NCI-H2171 treated with DMSO at 0.1 percent for 48 hours (cell line): ENCODE measurements around the gene FZD8.
"Not testable (repeated sequence)": the region's sequence is repeated elsewhere in the genome, so short reads cannot be mapped to it uniquely, and the experiment has no call there.

Source experiments
- DNase-seq: peaks from one replicate; lab custom pipeline; 2025; lab: John Stamatoyannopoulos, UW

The FZD8 gene, protein sequence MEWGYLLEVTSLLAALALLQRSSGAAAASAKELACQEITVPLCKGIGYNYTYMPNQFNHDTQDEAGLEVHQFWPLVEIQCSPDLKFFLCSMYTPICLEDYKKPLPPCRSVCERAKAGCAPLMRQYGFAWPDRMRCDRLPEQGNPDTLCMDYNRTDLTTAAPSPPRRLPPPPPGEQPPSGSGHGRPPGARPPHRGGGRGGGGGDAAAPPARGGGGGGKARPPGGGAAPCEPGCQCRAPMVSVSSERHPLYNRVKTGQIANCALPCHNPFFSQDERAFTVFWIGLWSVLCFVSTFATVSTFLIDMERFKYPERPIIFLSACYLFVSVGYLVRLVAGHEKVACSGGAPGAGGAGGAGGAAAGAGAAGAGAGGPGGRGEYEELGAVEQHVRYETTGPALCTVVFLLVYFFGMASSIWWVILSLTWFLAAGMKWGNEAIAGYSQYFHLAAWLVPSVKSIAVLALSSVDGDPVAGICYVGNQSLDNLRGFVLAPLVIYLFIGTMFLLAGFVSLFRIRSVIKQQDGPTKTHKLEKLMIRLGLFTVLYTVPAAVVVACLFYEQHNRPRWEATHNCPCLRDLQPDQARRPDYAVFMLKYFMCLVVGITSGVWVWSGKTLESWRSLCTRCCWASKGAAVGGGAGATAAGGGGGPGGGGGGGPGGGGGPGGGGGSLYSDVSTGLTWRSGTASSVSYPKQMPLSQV

DNA sequence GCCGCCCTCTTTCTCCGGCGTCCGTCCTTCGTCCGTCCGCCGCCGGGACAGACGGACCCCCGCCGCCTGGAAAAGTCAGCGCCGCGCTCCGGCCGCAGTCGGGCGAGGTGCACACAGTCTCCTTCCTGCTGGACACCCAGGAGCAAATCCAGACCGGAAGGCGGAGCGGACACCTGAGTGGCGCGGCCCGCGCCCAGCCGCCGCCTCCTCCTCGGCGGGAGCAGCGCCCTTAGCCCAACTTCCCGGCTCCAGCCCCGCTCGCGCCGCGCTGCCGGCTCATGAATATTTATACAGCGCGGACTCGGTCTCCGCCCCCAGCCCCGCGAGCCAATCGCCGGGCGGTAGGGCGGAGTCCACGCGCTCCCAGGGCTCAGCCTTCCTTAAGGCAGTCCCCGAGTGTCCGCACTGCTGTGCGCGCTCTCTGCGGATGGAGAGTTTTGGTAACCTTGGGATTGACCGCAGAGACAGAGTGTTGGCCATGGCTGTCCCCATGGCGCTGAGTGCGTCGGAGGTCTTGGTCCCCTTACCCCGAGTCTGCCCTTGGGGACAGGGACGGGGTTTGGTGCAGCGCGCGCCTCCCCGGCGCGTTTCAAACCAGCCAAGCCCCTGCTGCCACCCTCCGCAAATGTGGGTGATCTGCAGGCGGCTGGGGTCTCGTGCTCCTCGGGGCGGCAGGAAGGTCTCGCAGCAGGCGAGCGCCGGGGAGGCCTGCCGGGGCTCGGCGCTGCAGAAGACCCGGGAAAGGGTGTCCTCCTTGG, at the start of gene FZD8:
FZD8 (minus strand) TSS at position 262 of the 758 bp plus-strand sequence. CDS start 867 bp downstream, outside the sequence.
- peak; percentile 82 for DNase-seq

DNA sequence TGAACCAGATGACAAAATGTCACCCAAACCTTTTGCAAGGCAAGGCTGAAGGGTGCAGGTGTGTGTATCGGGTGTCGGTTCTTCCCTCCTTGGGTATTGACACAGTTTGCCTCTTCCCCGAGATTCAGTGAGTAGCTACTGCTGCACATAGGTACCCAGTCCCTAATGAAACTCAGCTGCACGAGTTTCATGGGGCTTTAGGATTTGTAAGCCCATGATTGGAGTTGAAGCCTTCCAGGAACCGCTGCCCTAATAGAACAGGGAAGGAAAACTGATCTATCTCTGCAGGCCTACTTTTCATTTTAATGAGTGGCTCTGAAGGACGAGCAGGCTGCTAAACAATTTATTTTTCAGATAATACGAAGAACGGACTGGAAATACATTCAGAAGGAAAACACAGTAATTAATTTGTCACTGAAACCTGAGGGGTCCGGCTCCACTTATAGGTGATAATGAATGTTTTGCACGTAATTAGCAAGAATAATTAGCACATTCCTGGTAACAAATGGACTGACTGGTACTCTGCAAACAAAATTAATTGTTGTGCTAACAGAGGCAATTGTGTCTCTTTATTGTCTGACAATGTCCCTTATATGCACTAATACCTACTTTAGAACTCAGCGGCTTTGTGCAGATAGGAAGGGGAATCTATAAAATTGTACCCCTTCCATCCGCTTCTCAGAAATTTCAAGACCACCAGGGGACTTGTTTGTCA, 49.6 kb upstream of the FZD8 start:
- DNase-seq: no peak

DNA sequence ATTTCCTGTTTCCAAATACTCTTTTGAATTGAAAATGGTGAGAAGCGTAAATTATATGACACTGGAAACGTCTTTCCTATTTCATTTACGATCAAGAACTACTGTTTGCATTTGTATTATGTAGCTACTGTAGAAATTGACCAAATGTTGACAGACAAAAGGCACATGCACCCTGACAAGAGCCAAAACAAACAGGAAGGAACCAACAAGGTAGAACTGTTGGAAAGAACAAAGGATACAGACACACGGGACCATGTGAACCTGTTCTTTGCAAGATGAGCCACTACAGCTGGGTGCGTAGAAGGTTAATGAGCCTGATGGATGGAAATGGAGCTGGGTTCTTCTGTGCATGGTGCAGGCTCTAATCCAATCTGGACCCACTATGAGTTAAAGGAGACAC, 48.4 kb upstream of the FZD8 start:
- DNase-seq: no peak

DNA sequence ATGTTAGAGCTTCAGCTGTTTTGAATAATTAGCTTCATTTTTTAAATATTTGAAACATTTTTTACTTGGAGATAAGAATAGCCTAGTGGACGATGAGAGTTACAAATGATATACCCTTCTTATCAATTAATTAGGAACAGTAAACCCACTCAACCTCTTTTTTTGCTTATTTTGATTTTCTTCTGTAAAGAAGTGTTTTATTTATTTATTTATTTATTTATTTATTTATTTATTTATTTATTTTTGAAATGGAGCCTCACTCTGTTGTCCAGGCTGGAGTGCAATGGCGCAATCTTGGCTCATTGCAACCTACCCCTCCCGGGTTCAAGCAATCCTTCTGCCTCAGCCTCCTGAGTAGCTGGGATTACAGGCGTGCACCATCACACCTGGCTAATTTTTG, 43.8 kb upstream of the FZD8 start:
- not testable (repeated sequence) for DNase-seq

DNA sequence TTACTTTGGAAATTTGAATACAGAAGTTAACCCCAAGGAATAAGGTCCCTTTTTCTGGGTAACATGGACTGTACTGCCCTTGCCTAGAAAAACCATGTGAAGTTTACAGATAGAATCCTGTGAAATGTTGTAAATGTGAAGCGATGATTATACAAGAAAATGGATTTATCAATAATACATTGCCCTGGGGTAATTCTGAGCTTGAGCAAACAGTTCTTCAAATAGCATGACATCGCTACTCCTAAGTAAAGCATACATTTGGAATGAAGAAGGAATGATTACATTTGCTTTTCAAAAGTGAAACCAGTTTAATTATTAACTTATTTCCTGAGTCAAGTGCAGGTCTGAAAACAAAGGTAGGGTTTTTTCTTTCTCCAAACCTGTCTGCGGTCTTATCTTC, 43.3 kb upstream of the FZD8 start:
- no peak for DNase-seq

DNA sequence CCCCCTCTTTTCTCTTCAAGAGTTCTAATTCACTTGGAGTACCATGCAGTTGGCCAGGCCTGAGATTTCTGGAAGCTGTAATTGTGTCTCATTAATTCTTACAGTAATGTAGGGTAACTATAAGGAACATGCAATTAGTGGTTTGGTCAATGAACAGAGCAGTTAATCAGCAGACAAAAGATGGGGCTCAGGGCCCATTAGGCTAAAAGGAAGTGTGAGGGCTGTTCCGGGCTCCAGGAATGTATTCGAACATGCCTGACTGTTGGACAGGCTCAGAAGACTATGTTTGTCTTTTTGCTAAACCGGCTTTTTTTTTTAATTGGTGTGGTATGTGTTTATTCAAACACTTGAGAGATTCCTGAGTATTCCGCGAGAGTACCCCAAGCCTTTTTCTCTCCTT, 42.5 kb upstream of the FZD8 start:
- DNase-seq: no peak

DNA sequence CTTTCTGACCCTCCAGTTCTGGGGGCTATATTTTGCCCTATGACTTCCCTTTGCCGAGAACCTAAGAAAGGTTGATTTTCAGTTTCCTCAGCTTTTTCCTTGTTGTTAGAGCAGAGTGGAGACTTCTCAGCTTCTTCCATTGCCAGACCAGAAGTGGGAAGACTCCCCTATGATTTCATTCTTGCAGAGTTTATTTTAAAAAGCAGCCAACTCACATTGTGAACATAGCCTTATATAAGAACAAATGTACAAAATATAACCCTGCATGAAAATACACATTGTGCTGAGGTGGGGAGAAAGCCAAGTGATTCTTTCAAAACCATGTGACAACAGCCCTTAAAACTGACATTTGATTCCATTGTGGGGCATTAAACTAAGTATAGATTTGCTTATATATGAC, 33.8 kb upstream of the FZD8 start:
- DNase-seq: no peak

DNA sequence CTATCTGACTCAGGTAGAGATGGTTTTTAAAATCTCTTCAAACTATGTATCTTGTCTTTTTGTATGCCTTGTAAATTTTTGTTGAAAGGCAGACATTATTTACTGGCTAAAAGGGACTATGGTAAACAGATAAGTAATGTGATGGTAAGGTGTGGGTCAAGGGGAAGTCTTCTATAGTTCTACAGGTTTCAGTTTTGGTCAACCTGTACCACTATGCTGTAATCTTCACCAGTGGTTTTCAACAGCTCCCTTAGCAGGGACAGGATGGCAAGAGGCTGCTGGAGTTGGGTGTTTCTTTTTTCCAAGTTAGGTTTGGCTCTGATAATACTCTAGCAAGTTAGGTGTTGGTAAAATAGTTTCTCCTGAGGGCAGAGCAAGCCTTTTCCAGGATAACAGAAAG, 32.7 kb upstream of the FZD8 start:
- DNase-seq: no peak

DNA sequence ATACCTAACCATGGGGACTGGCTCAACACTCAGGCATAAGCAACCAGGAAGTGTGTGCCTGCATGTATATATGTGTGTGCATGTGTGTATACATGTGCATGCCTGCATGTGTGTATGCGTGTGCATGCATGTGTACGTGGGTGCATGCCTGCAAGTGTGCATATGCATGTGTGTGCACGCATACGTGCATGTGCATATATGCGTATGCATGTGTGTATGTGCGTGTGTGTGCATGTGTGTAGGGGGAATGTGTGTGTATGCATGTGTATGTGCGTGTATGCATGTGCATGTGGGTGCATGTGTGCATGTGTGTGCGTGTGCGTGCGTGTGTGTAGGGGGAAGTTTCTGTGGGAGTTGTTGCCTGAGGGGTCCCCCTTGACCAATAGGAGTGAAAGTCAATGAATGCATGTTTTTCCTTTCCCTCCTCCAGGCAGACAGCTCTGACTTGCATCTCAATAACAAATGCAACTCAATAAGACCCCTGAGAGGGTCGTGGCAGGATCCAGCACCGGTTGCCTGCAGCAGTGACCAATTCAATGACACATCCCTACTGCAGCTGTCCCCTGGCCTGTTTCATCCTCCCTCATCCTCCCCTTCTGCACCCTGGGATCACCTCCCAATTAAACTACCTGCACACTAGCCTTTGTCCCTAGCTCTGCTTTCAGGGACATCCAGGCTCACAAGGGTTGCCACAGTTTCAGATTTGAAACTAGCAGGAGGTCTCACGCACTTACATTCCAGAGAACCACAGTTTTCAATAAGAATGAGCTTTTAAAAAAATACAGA, 27.0 kb upstream of the FZD8 start:
- no peak for DNase-seq

DNA sequence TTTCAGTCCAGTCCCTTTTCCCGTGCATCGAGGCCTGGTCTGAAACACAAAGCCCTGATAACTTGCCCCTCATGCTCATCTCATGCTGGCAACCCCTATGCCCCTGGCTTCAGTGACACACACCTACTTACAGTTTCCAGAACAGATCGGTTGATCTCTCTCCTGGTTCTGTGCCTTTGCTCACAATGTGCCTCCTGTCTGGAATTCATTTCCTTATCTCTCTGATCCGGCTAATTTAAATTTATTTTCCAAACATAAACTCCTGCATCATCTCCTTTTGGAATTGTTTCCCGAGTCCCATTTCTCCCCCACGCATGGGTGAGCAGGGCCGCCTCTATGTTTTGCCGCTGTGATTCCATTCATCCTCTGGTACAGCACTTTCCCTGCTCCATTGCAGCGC, 25.9 kb upstream of the FZD8 start:
- no peak for DNase-seq

DNA sequence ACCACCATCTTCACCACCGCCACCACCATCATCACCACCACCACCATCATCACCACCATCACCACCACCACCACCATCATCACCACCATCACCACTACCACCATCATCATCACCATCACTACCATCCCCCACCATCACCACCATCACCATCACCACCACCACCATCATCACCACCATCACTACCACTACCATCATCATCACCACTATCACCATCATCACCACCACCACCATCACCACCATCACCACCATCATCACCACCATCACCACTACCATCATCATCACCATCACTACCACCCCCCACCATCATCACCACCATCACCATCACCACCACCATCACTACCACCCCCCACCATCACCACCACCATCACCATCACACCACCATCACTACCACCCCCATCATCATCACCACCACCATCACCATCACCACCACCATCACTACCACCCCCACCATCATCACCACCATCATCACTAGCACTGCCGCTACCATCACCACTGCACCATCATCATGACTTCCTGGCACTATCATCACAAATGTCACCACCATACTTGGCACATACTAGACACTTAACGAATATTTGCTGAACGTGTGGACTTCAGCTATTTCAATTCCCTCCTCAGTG, 25.3 kb upstream of the FZD8 start:
- DNase-seq: no peak

DNA sequence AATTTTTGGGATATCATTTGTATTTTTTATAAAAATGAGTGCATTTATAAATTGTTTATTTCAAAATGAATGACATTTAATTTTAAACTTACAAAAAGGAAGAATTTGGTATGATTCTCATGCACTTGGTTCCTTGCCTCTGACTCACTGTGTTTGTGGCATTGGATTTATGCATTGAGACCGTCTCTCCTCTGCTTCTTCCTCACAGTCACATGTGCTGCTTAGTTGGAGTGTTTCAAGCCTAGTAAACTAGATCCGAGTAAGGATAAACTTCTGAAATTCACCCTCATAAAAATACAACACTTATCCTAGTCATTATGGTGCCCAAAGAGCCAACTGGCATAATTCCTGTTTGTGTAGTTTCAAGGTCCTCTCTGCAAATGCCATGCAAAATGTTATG, 19.1 kb upstream of the FZD8 start:
- no peak for DNase-seq

DNA sequence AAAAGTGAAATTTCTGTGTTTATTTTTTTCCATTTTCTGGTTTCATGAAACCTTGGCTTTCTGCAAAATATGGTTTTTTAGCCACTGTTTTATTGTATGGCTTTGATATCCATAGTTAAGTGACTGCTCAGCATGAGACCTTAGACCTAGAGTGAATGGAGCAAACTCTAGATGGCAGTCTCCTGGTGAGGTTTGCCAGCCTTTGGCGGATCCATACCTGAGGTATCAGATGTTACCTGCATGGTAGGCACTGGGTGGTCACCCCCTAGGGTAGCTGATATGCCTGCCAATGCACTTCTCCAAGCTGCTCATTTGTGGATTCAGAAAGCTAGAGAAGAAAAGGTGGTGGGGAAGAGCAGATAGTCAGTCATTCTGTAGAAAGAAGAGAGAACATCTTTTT, 17.4 kb upstream of the FZD8 start:
- DNase-seq: no peak

DNA sequence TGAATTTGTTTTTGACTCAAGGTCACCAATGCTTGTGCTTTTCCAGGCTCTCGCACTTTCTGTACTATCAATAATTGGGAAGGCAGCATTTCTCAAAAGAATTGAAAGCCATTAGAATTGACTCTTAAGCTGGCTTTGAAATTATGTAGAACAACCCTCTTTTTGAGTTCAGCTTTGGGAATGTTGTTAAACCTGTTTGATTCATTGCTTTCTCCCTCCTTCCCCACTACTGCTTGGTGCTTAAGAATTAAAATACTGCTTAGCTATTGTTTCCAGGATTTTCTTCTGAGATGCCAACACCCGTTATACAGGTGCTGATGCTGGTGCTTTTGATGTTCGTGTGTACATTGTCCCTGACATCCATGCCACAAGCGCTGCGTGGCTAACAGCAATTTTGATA, 15.5 kb upstream of the FZD8 start:
- no peak for DNase-seq

DNA sequence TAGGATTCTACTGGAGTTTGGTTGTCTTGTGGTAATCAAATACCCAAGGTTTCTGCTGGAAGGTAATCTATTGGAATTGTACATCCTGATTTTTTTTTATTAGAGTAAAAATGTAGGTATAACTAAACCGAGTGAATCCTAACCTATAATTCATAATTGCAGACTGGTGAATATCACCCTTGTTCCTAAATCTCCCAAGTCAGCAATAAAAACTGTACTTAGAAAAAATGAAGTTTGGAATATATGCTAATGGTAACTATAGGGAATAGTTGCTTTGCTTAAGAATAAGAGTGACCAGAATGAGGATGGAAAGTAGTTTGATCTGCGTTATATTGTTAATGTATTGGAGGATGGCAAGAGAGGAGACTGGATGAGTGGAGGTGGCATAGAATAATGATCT, 10.7 kb upstream of the FZD8 start:
- no peak for DNase-seq

DNA sequence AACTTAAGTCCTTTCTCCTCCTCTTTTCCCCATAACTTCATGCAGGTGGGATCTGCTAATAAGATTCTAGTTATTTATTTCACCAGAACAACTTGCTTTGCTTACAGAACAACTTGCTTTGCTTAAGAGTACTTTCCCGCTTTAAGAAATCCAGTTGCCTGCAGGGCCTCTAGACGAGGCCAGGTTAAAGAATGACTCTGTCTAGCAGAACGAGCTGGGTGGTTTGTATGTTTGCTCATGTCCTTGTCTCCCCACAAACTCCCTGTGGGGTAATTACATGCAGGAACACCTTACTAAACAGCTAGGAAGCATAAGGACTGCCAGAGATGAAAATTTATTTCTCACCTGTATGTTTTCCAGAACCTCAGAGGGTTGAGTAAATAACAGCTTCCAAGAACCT, 8.8 kb upstream of the FZD8 start:
- DNase-seq: no peak

DNA sequence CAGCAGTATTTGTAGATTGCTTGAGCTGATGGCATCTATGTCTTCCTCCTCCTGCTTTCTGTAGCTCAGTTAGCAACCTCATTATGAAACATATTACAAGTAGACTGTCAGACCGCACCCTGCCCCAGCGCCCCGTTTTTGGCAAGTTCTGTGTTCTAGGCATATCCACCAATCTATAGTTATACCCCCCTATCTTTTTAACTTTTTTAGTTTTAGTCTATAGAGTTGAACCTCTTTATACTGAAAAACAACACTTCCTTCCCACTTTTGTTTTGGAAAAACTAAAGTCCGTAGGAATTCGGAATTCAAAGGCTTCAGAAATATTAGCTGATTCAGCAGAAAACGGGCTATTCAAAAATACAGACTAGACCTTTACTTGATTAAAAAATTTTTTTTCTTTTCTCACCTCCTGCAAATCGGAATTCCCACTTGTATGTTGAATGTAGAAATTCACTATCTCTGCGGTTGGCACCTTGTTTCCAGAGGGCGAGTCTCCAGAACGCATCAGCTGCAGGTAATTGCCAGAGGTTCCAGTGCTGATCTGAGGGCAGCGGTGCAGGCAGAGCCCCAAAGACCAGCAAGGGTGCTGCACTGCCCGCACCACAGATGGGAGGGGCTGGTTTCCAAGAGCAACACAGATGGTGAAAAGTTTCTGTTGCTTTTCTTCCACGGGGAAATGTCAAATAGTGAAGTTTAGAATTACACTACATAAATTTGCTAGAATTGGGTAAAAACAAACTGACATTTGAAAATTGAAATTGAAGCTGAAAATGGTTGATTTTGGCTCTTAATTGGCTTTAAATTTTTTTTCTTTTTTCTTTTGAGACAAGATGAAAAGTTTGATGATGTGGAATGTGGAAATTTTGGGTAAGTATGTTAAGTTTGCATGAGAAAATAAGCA, 2.2 kb upstream of the FZD8 start:
- DNase-seq: peak; percentile 54

DNA sequence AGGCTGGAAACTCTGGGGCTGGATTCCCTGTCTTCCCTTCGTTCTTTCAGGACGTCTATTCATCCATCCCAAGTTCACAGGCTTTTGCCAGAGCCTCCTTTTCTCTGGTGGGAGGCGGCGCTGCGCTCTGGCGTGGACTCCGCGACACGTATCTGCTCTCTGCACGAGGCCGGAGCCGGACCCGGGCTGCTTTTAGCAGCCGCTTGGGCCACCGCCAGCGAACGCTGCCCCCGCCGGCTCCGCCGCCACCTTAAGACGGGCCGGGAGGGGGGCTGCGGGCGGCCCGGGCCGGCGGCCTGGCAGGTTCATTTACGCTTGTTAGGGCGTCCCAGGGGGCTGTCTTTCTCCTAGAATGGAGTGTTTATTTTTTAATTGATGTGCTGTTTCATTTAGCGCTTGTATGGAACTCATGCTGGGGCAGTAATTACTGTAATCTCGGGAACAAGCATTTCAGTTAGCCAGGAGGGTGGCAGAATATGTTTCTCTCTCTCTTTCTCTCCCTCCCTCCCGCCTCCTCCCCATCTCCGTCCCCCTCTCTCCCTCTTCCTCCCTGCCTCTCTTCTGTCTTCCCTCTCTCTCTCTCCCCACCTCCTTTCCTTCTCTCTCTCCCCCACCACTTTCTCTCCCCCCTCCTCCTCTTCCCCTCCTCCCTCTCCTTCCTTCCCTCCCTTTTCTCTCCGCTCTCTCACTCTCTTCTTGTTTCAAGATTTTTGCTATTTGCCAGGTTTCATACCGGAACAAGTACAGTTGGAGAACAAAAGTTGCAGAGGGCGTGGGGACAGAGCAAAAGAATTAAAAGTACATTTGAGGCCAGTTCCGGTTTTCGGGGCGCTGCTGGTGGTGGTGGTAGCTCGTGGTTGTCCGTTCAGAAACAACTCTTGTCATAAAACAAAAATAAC, 1.3 kb upstream of the FZD8 start:
- DNase-seq: peak; percentile 67

DNA sequence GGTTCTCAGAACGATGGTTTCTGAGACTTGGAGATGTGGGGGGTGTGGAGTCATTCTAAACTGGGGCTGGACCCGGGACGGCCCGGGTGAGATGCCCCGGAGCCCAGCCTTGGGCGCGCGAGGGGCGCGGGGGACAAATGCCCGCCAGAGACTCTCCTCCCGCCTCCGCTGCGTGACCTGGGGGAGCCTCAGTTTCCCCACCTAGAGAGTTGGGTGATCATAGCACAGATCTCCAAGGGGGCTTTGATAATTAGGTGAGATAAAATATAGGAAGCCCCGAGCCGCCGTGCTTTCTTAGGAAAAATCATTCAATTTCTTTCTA, 658 bp upstream of the FZD8 start:
- no peak for DNase-seq
